Measurements from ENCODE around the gene POC5.

DNA sequence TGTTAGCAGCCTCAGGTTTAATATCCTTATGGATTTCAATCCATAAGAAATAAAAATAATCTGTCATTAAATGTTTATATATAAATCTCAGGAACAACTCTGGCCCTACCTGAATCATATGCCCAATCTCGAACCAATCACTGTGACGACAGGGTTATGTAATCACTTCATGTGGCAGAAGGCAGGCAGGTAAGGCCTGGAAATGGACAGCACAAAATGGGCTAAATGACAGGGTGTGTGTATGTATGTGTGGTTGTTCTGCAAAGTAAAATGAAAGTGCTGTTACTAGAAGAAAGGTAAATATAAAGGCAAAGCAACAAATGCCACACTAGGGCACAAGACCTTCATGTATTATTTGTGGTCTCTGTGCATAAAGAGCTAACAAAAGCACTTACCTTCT lies 86.4 kb downstream of the POC5 start:
- TF ChIP-seq EZH2 (IDR thresholded peaks at IDR 0.05; ENCODE audit: borderline replicate concordance): no peak
- TF ChIP-seq, protein P1, sequence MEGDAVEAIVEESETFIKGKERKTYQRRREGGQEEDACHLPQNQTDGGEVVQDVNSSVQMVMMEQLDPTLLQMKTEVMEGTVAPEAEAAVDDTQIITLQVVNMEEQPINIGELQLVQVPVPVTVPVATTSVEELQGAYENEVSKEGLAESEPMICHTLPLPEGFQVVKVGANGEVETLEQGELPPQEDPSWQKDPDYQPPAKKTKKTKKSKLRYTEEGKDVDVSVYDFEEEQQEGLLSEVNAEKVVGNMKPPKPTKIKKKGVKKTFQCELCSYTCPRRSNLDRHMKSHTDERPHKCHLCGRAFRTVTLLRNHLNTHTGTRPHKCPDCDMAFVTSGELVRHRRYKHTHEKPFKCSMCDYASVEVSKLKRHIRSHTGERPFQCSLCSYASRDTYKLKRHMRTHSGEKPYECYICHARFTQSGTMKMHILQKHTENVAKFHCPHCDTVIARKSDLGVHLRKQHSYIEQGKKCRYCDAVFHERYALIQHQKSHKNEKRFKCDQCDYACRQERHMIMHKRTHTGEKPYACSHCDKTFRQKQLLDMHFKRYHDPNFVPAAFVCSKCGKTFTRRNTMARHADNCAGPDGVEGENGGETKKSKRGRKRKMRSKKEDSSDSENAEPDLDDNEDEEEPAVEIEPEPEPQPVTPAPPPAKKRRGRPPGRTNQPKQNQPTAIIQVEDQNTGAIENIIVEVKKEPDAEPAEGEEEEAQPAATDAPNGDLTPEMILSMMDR (IDR thresholded peaks at IDR 0.05; ENCODE audit: poor library complexity): no peak

All from hepatocyte (in vitro differentiated cells).